ENCODE results near the gene MORC2. TPM values are rescaled to one million over a fixed set of nuclear protein-coding genes. Genes with fewer than 3 reads are reported as not detected.
A peak's percentile ranks its signal among the peaks of the same experiment; 100 is the strongest.

The MORC2 gene
- total RNA-seq, 1 donor from 2014 or later, result 19.3 TPM

DNA sequence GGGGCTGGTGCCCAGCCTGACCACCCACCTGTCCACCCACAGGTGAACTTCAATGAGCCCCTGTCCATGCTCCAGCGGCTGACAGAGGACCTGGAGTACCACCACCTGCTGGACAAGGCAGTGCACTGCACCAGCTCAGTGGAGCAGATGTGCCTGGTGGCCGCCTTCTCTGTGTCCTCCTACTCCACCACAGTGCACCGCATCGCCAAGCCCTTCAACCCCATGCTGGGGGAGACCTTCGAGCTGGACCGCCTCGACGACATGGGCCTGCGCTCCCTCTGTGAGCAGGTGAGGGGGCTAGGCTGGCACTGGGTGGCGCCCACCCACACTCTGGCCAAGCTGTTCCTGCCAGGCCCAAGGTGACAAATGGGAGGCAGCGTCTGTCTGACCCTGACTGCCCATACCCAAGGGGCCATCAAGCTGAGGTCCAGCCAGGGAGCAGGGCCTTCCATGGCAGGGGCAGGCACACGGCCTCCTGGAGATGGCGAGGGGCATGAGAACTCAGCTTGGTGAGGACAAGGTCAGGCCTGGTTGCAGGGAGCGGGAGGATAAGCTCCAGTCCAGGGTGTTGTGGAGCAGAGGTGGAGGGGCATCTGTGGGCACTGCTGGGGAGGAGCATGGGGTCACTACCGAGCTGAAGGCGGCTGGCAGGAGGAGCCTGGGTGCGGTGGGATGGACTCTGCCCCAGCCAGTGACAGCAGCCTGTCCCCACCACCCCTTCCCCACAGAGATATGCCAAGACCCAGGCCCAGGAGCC lies 77.7 kb downstream of the MORC2 start:
- intact Hi-C loops (cut with DNase I), result no loop called here
- TF ChIP-seq, protein P1, sequence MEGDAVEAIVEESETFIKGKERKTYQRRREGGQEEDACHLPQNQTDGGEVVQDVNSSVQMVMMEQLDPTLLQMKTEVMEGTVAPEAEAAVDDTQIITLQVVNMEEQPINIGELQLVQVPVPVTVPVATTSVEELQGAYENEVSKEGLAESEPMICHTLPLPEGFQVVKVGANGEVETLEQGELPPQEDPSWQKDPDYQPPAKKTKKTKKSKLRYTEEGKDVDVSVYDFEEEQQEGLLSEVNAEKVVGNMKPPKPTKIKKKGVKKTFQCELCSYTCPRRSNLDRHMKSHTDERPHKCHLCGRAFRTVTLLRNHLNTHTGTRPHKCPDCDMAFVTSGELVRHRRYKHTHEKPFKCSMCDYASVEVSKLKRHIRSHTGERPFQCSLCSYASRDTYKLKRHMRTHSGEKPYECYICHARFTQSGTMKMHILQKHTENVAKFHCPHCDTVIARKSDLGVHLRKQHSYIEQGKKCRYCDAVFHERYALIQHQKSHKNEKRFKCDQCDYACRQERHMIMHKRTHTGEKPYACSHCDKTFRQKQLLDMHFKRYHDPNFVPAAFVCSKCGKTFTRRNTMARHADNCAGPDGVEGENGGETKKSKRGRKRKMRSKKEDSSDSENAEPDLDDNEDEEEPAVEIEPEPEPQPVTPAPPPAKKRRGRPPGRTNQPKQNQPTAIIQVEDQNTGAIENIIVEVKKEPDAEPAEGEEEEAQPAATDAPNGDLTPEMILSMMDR (IDR thresholded peaks at IDR 0.05), result peak; percentile 76
- ATAC-seq (peak; percentile 59 to 61), DNase-seq (no peak)
- no peaks in the 10 kb centered on the region for H3K4me1 ChIP-seq
- no peaks in the 10 kb centered on the region for H3K27me3 ChIP-seq (ENCODE audit: low read depth)
- H3K27ac ChIP-seq, result no peak overlapping the region
- H3K36me3 ChIP-seq, result peaks cover 9% of the 10 kb centered on the region
- no peak overlapping the region for H3K4me3 ChIP-seq
- H3K9me3 ChIP-seq, result no peaks in the 10 kb centered on the region

DNA sequence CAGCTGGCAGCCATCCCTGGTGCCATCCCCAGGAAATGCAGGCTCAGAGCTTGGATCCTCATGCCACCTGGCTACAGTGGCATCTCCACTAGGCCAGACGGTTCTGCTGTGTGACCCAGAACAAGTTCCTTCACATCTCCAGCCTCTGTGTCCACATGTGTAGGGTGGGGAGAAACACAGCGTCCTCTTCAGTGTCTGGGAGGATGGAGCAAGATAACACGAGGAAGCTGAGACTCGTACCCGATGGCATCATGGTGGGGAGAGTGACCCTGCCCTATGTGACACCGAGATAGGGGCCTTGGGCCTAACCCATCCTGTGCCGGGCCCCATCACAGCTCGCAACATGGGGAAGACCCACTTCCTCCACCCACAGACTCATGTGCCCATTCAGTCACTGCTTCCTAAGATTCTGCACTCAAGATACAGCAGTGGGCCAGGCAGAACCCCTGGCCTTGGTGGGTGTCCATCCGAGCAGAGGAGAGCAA lies 78.5 kb downstream of the MORC2 start:
- DNase-seq, result no peak

DNA sequence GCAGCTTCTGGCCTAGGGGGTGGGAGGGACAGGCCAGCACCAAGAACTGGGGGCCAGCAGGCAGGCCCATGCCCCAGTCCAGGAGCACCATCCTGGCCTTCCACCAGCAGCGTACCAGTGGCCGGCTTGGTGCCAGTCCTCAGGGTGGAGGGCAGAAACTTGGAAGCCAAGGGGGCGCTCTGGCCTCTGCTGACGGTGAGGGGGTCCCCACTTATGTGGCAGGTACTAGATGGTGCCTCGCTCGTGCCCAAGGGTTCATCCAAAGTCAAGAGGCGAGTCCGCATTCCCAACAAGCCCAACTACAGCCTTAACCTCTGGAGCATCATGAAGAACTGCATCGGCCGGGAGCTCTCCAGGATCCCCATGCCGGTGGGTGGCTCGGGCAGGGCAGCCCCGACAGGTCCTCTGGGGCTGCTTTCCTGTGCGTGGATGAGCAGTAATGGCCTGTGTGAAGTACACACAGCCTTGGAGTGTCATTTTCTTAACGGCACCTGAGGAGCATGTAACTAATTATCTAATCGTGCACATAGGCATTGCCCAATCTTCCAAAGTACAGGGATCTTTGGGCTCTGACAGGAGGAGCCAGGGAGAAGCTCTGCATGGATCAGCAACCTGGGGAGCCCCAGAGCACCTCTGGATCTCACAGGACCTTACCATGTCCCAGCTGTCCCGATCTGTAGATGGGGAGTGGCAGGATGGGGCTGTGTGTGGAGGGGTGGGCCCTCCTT lies 79.1 kb downstream of the MORC2 start:
- Histone ChIP-seq H3K4me3 (no peak overlapping the region), H3K4me1 (no peaks in the 10 kb centered on the region), H3K27ac (no peak overlapping the region), H3K36me3 (peaks cover 9% of the 10 kb centered on the region), H3K9me3 (no peaks in the 10 kb centered on the region), H3K27me3 (ENCODE audit: low read depth) (no peaks in the 10 kb centered on the region)
- DNase-seq (no peak), ATAC-seq (no peak)
- TF ChIP-seq, protein P1 (IDR thresholded peaks at IDR 0.05), result no peak
- intact Hi-C loops (cut with DNase I), result no loop called here

More for the DNA sequence above, 78.5 kb downstream of the MORC2 start:
- TF ChIP-seq, protein P1 (IDR thresholded peaks at IDR 0.05), result no peak
- Histone ChIP-seq H3K4me1 (no peaks in the 10 kb centered on the region), H3K27me3 (ENCODE audit: low read depth) (no peaks in the 10 kb centered on the region), H3K4me3 (no peak overlapping the region), H3K9me3 (no peaks in the 10 kb centered on the region), H3K36me3 (peaks cover 9% of the 10 kb centered on the region), H3K27ac (no peak overlapping the region)
- intact Hi-C loops (cut with DNase I), result no loop called here
- ATAC-seq, result no peak

DNA sequence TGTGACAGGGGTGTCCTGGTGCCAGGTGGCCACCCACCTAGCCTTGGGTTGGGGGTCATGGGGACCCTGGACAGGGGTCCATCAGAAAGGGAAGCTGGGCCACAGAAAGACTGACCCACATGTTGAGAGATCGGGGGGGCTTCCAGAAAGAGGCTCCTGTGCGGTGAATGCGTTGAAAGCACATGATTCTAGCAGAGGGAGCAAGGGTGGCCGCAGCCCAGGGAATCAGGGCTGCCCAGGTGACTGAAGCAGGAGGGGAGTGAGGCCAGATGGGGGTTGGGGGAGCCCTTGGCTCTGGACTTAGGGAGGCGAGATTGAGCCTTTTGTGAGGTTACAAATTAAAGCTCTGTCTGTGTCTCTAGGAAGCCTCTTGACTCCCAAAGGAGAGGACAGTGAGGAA lies 80.7 kb downstream of the MORC2 start:
- DNase-seq (no peak), ATAC-seq (no peak)
- H3K27ac ChIP-seq, result no peak overlapping the region
- no peaks in the 10 kb centered on the region for H3K4me1 ChIP-seq
- H3K36me3 ChIP-seq, result peaks cover 9% of the 10 kb centered on the region
- intact Hi-C loops (cut with DNase I), result no loop called here
- TF ChIP-seq, protein P1 (IDR thresholded peaks at IDR 0.05), result no peak
- no peaks in the 10 kb centered on the region for H3K9me3 ChIP-seq
- H3K4me3 ChIP-seq, result no peak overlapping the region
- no peaks in the 10 kb centered on the region for H3K27me3 ChIP-seq (ENCODE audit: low read depth)

DNA sequence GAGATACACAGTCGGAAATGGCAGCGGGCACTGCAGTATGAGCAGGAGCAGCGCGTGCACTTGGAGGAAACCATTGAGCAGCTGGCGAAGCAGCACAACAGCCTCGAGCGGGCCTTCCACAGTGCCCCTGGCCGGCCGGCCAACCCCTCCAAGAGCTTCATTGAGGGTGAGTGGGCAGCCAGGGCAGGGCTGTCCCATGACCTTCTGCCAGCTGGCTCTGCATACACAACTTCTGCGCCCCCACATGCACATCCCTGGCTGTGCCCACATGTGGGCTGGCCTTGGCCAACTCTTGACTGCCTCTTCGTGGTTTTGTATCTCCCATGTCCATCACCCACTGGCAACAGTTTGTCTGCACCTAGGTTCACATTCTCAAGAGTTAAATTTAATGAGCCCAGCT lies 81.1 kb downstream of the MORC2 start:
- Histone ChIP-seq H3K27ac (no peak overlapping the region), H3K4me1 (no peaks in the 10 kb centered on the region), H3K36me3 (peaks cover 9% of the 10 kb centered on the region), H3K9me3 (no peaks in the 10 kb centered on the region), H3K27me3 (ENCODE audit: low read depth) (no peaks in the 10 kb centered on the region), H3K4me3 (no peak overlapping the region)
- ATAC-seq (no peak), DNase-seq (no peak)
- intact Hi-C loops (cut with DNase I), result no loop called here
- TF ChIP-seq, protein P1 (IDR thresholded peaks at IDR 0.05), result no peak

Data from lower lobe of right lung (tissue), 2 donors.